Amniotic stem cell (primary cell): Measurements from ENCODE around the gene DAND5.

Experiments
- DNase-seq: peaks from one replicate; lab custom pipeline; 2025; lab: John Stamatoyannopoulos, UW

Gene DAND5

GRCh38 chr19:13022859-13023636 lies 53.7 kb downstream of the DAND5 start:
- DNase-seq, result peak; percentile 45

GRCh38 chr19:13023656-13024055 lies 54.3 kb downstream of the DAND5 start:
- DNase-seq, result no peak
